DMS153 (cell line): ENCODE data around the gene RASGRP3.
A peak's percentile ranks its signal among the peaks of the same experiment; 100 is the strongest.

Experiments used
- DNase-seq: peaks from one replicate; lab custom pipeline; 2025; lab: John Stamatoyannopoulos, UW

The RASGRP3 gene

DNA sequence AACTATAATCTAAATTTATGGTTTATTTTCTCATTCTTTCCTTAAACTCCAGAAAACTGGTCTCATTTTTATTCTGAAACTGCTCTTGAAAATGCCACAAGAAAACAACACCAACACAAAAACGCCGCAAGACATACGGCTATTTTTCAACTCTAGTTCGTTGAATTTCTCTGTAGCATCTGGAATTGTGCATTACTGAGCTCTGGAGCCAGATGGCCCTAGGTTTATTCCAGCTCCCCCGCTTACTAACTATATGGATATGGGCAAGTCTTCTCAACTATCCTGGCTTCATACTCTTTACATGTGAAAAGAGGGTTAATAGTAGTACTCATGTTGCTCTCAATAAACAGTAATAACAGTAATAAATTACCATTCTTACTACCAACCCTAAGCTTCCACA lies 102.8 kb downstream of the RASGRP3 start:
- DNase-seq, result no peak

GRCh38 chr2:33581872-33582271 lies 105.4 kb downstream of the RASGRP3 start:
- no peak for DNase-seq

GRCh38 chr2:33583194-33583938 lies 106.9 kb downstream of the RASGRP3 start:
- no peak for DNase-seq

- no peak for DNase-seq
Measured at GRCh38 chr2:33586766-33587165, 110.3 kb downstream of the RASGRP3 start.

DNA sequence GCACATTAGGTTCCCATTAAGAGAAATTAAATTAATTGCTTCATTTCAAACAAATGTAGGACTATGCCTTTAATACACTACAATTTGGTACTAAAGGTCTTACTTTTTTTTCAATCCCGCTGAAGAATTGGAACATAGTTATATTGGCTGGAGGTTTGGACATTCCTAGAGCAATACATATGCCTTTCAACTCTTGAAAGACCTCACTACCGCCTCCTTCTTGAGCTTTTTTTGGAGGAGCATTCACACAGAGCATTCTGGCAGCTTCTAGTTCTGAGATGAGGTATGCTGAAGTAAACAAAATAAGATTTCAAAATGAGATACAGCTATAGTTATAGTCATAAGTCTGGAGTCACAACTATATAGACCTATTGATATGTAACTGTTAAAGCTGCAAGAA lies 111.8 kb downstream of the RASGRP3 start:
- no peak for DNase-seq

DNA sequence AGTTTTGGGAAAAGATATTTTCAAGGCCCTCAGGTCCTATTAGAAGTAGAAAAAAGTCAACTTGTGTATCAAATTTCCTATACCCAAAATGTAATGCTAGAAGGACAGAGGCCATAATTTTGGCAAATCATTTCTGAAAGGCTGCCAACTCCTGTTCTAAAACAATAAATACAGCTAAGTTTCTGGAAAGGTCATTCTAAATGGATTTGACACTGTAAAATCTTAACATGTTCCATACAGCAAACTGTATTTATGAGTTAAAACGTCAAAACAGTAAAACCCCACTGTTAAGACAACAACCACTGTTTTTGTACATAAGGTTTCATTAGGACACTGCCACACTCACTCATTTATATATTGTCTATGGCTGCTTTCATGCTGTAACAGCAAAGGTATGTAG lies 113.0 kb downstream of the RASGRP3 start:
- DNase-seq, result no peak

GRCh38 chr2:33595385-33595784 lies 118.9 kb downstream of the RASGRP3 start:
- DNase-seq, result no peak

DNA sequence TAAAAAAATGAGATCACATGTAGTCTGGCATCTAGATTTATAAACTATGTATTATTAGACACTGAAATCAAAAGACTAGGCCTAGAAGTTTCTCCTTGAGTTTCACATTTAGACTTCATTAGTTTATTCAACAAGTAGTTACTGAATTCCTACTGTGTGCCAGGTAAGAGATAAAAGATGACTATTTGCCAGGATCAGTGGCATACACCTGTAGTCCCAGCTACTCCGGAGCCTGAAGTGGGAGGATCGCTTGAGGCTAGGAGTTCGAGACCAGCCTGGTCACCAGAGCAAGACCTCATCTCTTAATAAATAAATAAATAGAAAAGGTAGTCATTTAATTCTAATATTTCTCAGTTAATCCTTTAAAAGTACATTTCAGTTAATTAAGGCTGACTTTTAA lies 120.6 kb downstream of the RASGRP3 start:
- DNase-seq, result no peak

DNA sequence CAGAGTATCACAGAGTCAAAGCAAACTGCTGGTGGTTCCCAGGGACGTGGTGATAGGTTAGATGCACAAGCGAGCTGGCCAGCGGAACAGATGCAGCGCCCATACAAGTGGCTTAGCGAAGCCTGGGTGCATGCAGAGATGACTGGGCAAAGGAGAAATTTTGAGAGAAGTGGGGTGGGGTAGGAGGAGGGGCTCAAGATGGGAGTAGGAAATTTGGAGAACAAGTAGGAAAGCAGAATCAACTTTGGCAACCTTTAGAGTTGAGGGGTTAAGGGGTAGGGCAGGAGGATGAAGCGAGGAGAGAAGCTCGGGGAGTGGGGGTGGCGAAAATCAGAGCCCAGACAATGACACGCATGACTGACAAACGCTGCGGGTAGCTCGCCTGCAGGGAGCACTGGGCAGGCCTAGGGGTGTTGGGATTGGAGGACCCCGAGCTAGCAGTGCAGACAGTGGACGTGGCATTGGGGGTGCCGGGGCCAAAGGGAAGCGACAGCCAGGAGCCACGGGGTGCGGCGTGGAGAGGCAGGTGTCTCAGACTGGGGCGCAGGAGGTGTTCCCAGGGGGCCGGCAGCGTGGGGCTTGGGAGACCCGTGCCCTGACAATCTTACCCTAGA lies 122.2 kb downstream of the RASGRP3 start:
- DNase-seq, result no peak

DNA sequence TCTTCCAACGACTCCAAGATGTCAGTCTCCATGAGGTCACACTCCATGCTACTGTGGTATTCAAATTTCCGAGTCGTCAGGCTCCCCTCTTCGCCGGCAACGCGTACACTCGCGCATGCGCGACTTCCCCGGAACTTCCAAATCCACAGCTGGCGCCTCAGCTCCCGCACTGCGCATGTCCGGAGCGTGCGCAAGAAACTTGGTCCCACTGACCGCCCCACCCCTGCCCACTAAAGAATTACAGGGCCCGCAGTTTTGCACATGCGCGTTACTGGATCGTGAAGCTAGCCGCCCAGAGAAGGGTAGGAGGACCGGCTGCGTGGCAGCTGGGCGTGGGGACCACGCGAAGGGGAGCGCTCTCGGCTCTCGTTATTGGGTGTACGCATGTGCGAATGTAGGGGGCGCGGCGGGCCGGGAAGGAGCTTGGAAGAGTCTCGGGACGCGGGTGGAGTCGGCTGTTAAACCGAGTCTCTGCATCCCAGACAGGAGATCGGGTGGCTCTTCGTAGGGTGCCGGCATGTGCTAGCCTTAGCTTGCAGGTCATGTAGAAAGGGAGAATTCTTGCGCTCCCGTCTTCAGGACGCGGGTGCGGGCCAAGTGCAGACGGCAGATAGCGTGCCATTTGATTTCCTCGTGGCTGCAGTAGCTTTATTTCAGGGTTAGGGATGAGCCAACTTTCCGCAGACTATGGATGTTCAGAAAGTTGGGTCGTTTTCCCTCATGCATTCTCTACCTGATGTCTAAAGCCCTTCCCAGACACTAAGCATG lies 122.9 kb downstream of the RASGRP3 start, which contains the start of gene FAM98A:
FAM98A (minus strand) TSS at position 125 of the 768 bp plus-strand sequence; CDS start at position 47, 78 bp downstream.
- DNase-seq, result peak; percentile 90

- DNase-seq, result no peak
Measured at GRCh38 chr2:33599943-33600192, 123.4 kb downstream of the RASGRP3 start.

- DNase-seq, result no peak
Measured at GRCh38 chr2:33602201-33602830, 125.9 kb downstream of the RASGRP3 start.

DNA sequence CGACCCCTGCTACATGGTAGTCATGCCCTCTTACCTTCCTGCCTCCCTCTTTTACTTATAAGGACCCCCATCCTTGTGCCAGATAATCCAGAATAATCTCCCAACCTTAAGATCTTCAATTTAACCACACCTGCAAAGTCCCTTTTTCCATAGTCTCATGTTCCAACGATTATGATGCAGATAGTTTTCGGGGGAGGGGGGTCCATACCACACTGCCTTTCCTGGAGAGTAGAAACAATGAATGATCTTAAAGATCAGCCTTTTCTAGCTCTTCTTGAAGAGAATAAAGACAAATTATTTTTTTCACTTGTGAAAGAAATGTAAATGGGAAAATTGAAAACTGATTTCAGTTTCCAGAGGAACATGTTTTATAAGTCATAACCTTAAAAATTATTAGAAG lies 127.0 kb downstream of the RASGRP3 start:
- no peak for DNase-seq

GRCh38 chr2:33605056-33605455 lies 128.6 kb downstream of the RASGRP3 start:
- no peak for DNase-seq

GRCh38 chr2:33606100-33606499 lies 129.7 kb downstream of the RASGRP3 start:
- no peak for DNase-seq

- no peak for DNase-seq
Measured at GRCh38 chr2:33606622-33607021, 130.2 kb downstream of the RASGRP3 start.

DNA sequence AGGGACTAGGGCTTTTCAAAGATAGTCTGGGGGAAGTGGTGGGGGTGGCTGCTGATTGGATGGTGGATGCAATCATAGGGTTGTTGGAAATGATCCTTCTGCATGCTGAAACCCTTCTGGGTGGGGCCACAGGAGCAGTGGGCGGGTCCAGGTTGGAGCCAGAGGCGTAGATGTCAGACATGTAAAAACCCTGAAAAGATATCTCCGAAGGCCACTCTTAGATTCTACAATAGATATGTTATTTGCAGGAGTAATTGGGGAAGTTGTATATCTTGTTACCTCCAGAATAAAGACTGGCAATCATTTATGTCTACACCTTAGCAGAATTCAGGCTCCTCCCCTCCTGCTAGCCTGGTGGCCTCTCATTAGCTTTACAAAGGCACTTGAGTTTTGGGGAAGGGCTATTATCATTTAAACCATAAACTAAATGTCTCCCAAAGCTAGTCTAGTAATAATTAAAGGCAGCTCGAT lies 130.8 kb downstream of the RASGRP3 start:
- no peak for DNase-seq

- no peak for DNase-seq
Measured at GRCh38 chr2:33607905-33608304, 131.5 kb downstream of the RASGRP3 start.

DNA sequence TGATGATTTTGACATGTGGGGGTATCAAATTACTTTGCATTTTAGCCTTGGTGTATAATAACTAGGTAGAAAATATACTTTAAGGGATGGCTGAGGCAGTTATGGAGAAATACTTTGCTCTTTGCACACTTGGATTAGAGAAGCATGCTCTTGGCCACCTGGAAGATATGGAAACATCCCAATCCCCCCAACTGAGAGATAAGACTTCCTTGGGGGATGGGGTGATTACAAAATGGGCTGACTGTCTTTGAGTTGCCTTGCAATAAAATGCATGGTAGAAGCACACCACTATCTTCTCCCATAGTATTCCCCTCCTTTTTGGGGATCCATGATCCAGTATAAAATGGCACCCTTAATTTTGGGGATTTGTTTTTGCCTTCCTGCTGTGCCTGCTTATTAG lies 137.7 kb downstream of the RASGRP3 start:
- DNase-seq, result no peak
